Right lung (tissue), 10 donors: Measurements from ENCODE around the gene TFCP2L1. TPM values are rescaled to one million over a fixed set of nuclear protein-coding genes. Genes with fewer than 3 reads are reported as not detected.
"Not testable (repeated sequence)": the region's sequence is repeated elsewhere in the genome, so short reads cannot be mapped to it uniquely, and the experiment has no call there.

ENCODE experiments used
- DNase-seq, 2 donors: peaks; one replicate each; pipeline ENCODE4 v3.0.0-alpha.2; 2013
- long read RNA-seq, 8 donors: transcript quantifications; one replicate each; lab custom pipeline, GENCODE V29; 2026
- polyA plus RNA-seq, 5 donors: library from polyadenylated mRNA; unstranded; fragments of 120-200 nt; gene quantifications; one replicate each; pipeline versions ENCODE4 v1.2.1 to v1.2.3, GENCODE V29; 2013; ENCODE audit warnings: inconsistent platforms in 1 of 5, low replicate concordance in 1 of 5; ENCODE audit not compliant: insufficient read length in 5 of 5, insufficient read depth in 1 of 5

TFCP2L1 gene
- 1 to 10 TPM; 1.9 to 5.5 (median 4.4) TPM for polyA plus RNA-seq
- long read RNA-seq, donor 1, full-length matches to known transcripts, result 1 of 1 reads
- long read RNA-seq, donor 1, partial matches to known transcripts, result 0 of 1 reads
- long read RNA-seq, donor 1, other reads (novel, unspliced or antisense), result 0 of 1 reads
- long read RNA-seq, donor 2, result 0 reads
- long read RNA-seq, donor 3, result 0 reads
- long read RNA-seq, donor 4, result 0 reads
- long read RNA-seq, donor 5, result 0 reads
- long read RNA-seq, donor 6, result 0 reads
- long read RNA-seq, donor 7, full-length matches to known transcripts, result 1 of 1 reads
- long read RNA-seq, donor 7, partial matches to known transcripts, result 0 of 1 reads
- long read RNA-seq, donor 7, other reads (novel, unspliced or antisense), result 0 of 1 reads
- long read RNA-seq, donor 8, result 0 reads

- no peak for DNase-seq
Measured at GRCh38 chr2:121284463-121285449, at the start of gene TFCP2L1. TFCP2L1 (minus strand) TSS chr2:121285202; CDS start chr2:121285109, 93 bp downstream.

GRCh38 chr2:121333834-121334558, 49.0 kb upstream of the TFCP2L1 start:
- no peak for DNase-seq

GRCh38 chr2:121333231-121333630, 48.2 kb upstream of the TFCP2L1 start:
- DNase-seq, result no peak

- DNase-seq, result not testable (repeated sequence)
Measured at GRCh38 chr2:121331324-121331723, 46.3 kb upstream of the TFCP2L1 start.

GRCh38 chr2:121330921-121331320, 45.9 kb upstream of the TFCP2L1 start:
- DNase-seq, result no peak

- no peak for DNase-seq
Measured at GRCh38 chr2:121329786-121330185, 44.8 kb upstream of the TFCP2L1 start.

GRCh38 chr2:121326628-121327027, 41.6 kb upstream of the TFCP2L1 start:
- no peak for DNase-seq

GRCh38 chr2:121324601-121325000, 39.6 kb upstream of the TFCP2L1 start:
- DNase-seq, result no peak

GRCh38 chr2:121321476-121321875, 36.5 kb upstream of the TFCP2L1 start:
- DNase-seq, result no peak

GRCh38 chr2:121319941-121320340, 34.9 kb upstream of the TFCP2L1 start:
- DNase-seq, result no peak

GRCh38 chr2:121316986-121317385, 32.0 kb upstream of the TFCP2L1 start:
- no peak for DNase-seq

- not testable (repeated sequence) for DNase-seq
Measured at GRCh38 chr2:121313701-121314100, 28.7 kb upstream of the TFCP2L1 start.

- DNase-seq, result no peak
Measured at GRCh38 chr2:121309801-121310200, 24.8 kb upstream of the TFCP2L1 start.

- DNase-seq, result no peak
Measured at GRCh38 chr2:121309323-121309722, 24.3 kb upstream of the TFCP2L1 start.

- no peak for DNase-seq
Measured at GRCh38 chr2:121307048-121307447, 22.0 kb upstream of the TFCP2L1 start.

GRCh38 chr2:121304941-121305340, 19.9 kb upstream of the TFCP2L1 start:
- no peak for DNase-seq

- DNase-seq, result no peak
Measured at GRCh38 chr2:121303531-121304263, 18.7 kb upstream of the TFCP2L1 start.

- not testable (repeated sequence) for DNase-seq
Measured at GRCh38 chr2:121301190-121301589, 16.2 kb upstream of the TFCP2L1 start.

- DNase-seq, result no peak
Measured at GRCh38 chr2:121298476-121298875, 13.5 kb upstream of the TFCP2L1 start.

GRCh38 chr2:121297866-121298265, 12.9 kb upstream of the TFCP2L1 start:
- DNase-seq, result not testable (repeated sequence)
